Adrenal gland (tissue), 12 donors: ENCODE results near the gene GRM8. TPM values are rescaled to one million over a fixed set of nuclear protein-coding genes. Genes with fewer than 3 reads are reported as not detected.

Experiments used
- DNase-seq, 7 donors: peaks; one replicate each; pipeline ENCODE4 v3.0.0-alpha.2; 2019 to 2020
- H3K27ac ChIP-seq, 5 donors: fragments of 200-600 bp; sonication (generic) in 4 of 5; 1 replicate in 3 of 5; 2 replicates in 2 of 5; pipeline versions ENCODE4 v1.5.1 to v1.8.0; 2016 to 2020; ENCODE audit warnings: mild to moderate bottlenecking in 1 of 5
- H3K27me3 ChIP-seq: fragments of 200-600 bp; 2 replicates; pipeline ENCODE4 v1.8.0; 2021
- H3K36me3 ChIP-seq, 2 donors: fragments of 200-600 bp; replicated peaks in 1 of 2; 1 replicate in 1 of 2; 2 replicates in 1 of 2; pipeline versions ENCODE4 v1.5.1 to v1.8.0; 2018 to 2022
- H3K4me1 ChIP-seq, 2 donors: fragments of 200-600 bp; replicated peaks in 1 of 2; 1 replicate in 1 of 2; 2 replicates in 1 of 2; pipeline versions ENCODE4 v1.5.1 to v1.8.0; 2018 to 2021
- H3K4me3 ChIP-seq, 4 donors: fragments of 200-600 bp; sonication (generic) in 3 of 4; one replicate each; pipeline ENCODE4 v1.5.1; 2016 to 2018
- H3K9me3 ChIP-seq, 3 donors: fragments of 200-600 bp; sonication (generic) in 1 of 3; replicated peaks in 1 of 3; 1 replicate in 2 of 3; 2 replicates in 1 of 3; pipeline versions ENCODE4 v1.5.1 to v1.8.0; 2016 to 2021
- POLR2A ChIP-seq, 2 donors: fragments of 450-650 bp; IDR thresholded peaks; one replicate each; pipeline ENCODE4 v1.6.1; 2017; ENCODE audit warnings: antibody characterized with exemption in 2 of 2, mild to moderate bottlenecking in 2 of 2, moderate library complexity in 1 of 2
- WGBS, 4 donors: extraction: QIAGEN DNeasy Blood & Tissue Kit in 2 of 4; methylation state at CpG; one replicate each; pipeline versions ENCODE4 v1.1.5 to v1.1.7; 2013 to 2017; 5-methylcytosine and 5-hydroxymethylcytosine counted together
- intact Hi-C, 2 donors: fragments of 100-400 bp; cut with DNase I; formaldehyde crosslinking; loops; one replicate each; pipeline versions ENCODE4 v1.14.1 to v1.15.0; 2022 to 2023
- polyA plus RNA-seq, 3 donors: library from polyadenylated mRNA; stranded (reverse); fragments of 200-250 nt in 2 of 3; fragments of 350-450 nt in 1 of 3; fragmentation: Illumina TruSeq in 1 of 3; extraction: RNeasy Lipid Tissue Mini Kit (QIAGEN cat#74804) in 1 of 3; gene quantifications; one replicate each; pipeline ENCODE4 v1.2.3, GENCODE V29; 2013 to 2014
- total RNA-seq, 9 donors: library from RNA; depleted of rRNA in 4 of 9; stranded (reverse); fragments of >200 nt in 4 of 9; fragments of 120-200 nt in 1 of 9; fragmentation: NEBNext Ultra II Directional in 1 of 9; extraction: Animal tissue kit (Norgen Biotek cat#: 25700) in 1 of 9; gene quantifications; one replicate each; pipeline versions ENCODE4 v1.1.0 to v1.2.4, GENCODE V29; 2013 to 2023
- TF ChIP-seq, protein P1 (sequence below), 6 experiments: fragments of 450-650 bp in 4 of 6; fragments of 200-600 bp in 2 of 6; sonication (generic) in 1 of 6; IDR thresholded peaks; 1 replicate in 5 of 6; 2 replicates in 1 of 6; pipeline versions ENCODE4 v1.5.1 to v1.8.0; 2016 to 2021; ENCODE audit warnings: antibody characterized with exemption in 6 of 6, mild to moderate bottlenecking in 2 of 6, moderate library complexity in 1 of 6
- donor health status: healthy with polysubstance abuse.
- donor health status: Bipolar disorder and iron deficiency.
- donor health status: DM: yes; HTN: yes; CAD: no.
- donor health status: DM: no; HTN: no; CAD: no.
- donor health status: DM: no; HTN: no; CAD: no.
- donor health status: DM: yes; HTN: yes; CAD: no.

GRM8 gene
- total and polyA plus RNA-seq, 12 donors: 0.10 to 2.5 (median 0.92) TPM; not detected in 5

DNA sequence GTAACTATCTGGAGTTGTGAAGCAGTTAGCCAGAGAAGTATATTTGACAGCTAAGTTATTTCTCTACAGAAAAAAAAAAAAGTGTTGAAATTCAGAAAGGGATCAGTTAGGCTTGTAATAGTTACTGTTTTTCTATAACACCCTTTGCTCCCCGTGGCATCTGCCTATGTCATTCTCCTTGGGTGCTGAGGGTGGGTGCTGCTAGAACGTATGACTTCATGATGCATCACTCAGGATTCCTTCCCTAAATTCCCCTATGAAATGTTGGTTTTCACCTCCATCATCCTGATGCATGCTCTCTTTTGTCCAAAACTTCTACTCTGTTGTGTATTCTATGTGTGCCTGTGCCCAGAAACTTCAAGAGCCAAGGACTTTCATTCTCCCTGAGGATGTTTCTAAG lies 536.4 kb downstream of the GRM8 start:
- no peak overlapping the region for H3K4me3 ChIP-seq
- DNase-seq: no peak
- 61 to 71% (median 65%) methylated on average over 2 of the region's 2 CpGs for WGBS, 4 donors
- H3K27ac ChIP-seq: no peak overlapping the region
- no peaks in the 10 kb centered on the region for H3K4me1 ChIP-seq
- H3K27me3 ChIP-seq: no peaks in the 10 kb centered on the region
- no peaks in the 10 kb centered on the region for H3K36me3 ChIP-seq
- H3K9me3 ChIP-seq: no peaks in the 10 kb centered on the region
- TF ChIP-seq, protein P1, sequence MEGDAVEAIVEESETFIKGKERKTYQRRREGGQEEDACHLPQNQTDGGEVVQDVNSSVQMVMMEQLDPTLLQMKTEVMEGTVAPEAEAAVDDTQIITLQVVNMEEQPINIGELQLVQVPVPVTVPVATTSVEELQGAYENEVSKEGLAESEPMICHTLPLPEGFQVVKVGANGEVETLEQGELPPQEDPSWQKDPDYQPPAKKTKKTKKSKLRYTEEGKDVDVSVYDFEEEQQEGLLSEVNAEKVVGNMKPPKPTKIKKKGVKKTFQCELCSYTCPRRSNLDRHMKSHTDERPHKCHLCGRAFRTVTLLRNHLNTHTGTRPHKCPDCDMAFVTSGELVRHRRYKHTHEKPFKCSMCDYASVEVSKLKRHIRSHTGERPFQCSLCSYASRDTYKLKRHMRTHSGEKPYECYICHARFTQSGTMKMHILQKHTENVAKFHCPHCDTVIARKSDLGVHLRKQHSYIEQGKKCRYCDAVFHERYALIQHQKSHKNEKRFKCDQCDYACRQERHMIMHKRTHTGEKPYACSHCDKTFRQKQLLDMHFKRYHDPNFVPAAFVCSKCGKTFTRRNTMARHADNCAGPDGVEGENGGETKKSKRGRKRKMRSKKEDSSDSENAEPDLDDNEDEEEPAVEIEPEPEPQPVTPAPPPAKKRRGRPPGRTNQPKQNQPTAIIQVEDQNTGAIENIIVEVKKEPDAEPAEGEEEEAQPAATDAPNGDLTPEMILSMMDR (IDR thresholded peaks at IDR 0.05): no peak
- no peak for TF ChIP-seq POLR2A (IDR thresholded peaks at IDR 0.05)
- intact Hi-C loops: no loop called here

DNA sequence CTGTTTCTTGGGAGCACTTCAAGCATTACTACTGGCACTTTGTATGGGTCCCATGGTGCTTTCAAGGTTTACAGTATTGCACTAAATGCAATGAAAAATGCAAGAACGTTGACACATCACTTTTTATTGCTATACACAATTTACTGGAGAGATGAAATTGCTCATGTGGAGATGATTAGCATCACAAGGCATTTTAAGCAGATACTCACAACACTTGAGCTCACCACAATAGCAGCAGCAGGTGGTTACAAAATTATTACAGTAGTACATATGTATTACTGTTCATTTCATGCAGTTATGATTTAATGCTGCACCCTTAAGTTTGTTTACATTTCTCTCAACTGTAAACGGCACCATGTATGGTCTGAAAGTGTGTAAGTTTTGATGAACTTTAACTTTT lies 537.7 kb downstream of the GRM8 start:
- Histone ChIP-seq H3K4me1 (no peaks in the 10 kb centered on the region), H3K4me3 (no peak overlapping the region), H3K27ac (no peak overlapping the region), H3K36me3 (no peaks in the 10 kb centered on the region), H3K27me3 (no peaks in the 10 kb centered on the region), H3K9me3 (no peaks in the 10 kb centered on the region)
- 50 to 65% (median 58%) methylated on average over 2 of the region's 2 CpGs for WGBS, 4 donors
- intact Hi-C loops: no loop called here
- TF ChIP-seq POLR2A (IDR thresholded peaks at IDR 0.05): no peak
- no peak for DNase-seq

DNA sequence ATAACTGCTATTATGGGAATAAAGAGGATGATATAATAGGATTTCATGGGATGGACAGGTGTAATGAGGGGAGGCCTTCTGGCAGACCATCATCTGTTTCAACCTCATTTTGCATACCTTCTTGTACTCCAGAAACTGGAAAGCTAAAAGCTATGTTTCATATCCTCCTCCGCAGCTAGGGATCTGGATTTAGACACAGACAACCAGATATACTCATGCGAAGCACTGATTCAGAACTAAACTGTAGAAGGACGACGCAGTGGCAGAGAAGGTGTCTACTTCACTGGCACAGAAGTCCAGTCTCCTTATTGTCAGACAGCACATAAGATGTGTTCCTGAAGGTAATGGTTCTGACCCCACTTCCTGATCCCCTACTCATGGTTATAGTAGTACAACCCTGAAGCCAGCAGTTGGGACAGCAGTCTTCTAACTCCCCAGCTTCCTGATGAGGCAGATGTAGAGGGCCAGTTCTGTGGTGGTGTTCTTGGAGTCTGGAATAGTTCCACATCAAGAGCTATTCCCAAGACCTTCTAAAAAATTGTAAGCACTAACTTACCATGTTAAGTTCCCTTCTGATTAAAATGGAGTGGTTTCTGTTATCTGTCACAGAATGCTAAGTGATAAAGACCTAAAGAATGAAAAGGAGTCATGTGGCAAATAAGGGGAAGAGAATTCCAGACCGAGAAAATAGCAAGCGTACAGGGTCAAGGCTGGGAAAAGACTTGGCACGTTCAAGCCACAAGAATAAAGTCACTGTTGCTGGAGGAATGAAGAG lies 550.3 kb downstream of the GRM8 start:
- no peak overlapping the region for H3K27ac ChIP-seq
- intact Hi-C loops: no loop called here
- no peaks in the 10 kb centered on the region for H3K36me3 ChIP-seq
- peaks cover 0 to 10% of the 10 kb centered on the region in 2 donors for H3K4me1 ChIP-seq
- TF ChIP-seq, protein P1 (IDR thresholded peaks at IDR 0.05): no peak
- TF ChIP-seq POLR2A (IDR thresholded peaks at IDR 0.05): no peak
- H3K4me3 ChIP-seq: no peak overlapping the region
- H3K27me3 ChIP-seq: no peaks in the 10 kb centered on the region
- DNase-seq: no peak
- 61 to 74% (median 69%) methylated on average over 7 of the region's 7 CpGs for WGBS, 4 donors
- no peaks in the 10 kb centered on the region for H3K9me3 ChIP-seq

DNA sequence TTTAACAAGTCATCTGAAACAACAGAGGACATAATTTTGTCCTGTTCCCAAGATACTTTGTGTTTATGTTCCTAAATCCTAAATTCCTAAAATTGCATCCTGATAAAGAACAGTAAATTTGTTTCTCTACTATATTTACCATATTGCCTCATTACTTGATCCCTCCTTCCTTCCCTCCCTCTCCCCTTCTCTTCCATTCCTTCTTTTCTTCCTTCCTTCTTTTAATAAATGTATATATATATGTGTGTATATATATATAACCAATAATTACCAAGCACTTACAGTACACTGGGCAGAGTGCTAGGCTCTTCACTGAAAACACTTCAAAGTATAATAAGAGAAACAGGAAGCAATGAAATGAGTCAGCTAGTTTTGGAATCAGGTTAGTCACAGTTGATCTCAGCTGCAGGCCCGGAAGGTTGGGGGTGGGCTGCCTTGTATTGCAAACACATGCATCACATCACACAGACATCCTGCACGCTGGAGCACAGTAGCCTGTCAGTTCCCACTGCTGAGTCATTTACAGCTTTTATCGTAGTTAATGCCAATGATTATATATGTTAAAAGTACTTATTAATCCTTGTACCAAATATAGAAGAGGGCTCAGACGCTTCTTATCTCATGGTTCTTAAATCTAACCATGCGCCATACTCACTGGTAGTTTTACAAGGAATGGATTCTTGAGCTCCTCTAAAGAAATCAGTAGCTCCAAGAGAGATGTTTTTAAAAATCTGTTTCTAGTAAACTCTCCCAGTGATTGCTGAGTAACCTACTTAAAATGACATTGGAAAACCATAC lies 551.7 kb downstream of the GRM8 start:
- no peaks in the 10 kb centered on the region for H3K27me3 ChIP-seq
- no peaks in the 10 kb centered on the region for H3K36me3 ChIP-seq
- H3K4me3 ChIP-seq: no peak overlapping the region
- peak in 6 of 7 donors; percentile 33 to 75 (median 52) for DNase-seq
- H3K4me1 ChIP-seq: peaks cover 0 to 10% of the 10 kb centered on the region in 2 donors
- intact Hi-C loops: no loop called here
- no peak overlapping the region for H3K27ac ChIP-seq
- TF ChIP-seq, protein P1 (IDR thresholded peaks at IDR 0.05): no peak
- TF ChIP-seq POLR2A (IDR thresholded peaks at IDR 0.05): no peak
- WGBS, 4 donors: 10 to 19% (median 16%) methylated on average over 5 of the region's 5 CpGs
- H3K9me3 ChIP-seq: no peaks in the 10 kb centered on the region
